ENCODE data around the gene ARHGEF39. TPM values are rescaled to one million over a fixed set of nuclear protein-coding genes. Genes with fewer than 3 reads are reported as not detected.

Gene ARHGEF39
- total and polyA plus RNA-seq, 9 of the 15 experiments (the other 6 are each of a cell fraction or from before 2014, with no cell fraction given) = 2.8 to 21.7 (median 12.9) TPM

DNA sequence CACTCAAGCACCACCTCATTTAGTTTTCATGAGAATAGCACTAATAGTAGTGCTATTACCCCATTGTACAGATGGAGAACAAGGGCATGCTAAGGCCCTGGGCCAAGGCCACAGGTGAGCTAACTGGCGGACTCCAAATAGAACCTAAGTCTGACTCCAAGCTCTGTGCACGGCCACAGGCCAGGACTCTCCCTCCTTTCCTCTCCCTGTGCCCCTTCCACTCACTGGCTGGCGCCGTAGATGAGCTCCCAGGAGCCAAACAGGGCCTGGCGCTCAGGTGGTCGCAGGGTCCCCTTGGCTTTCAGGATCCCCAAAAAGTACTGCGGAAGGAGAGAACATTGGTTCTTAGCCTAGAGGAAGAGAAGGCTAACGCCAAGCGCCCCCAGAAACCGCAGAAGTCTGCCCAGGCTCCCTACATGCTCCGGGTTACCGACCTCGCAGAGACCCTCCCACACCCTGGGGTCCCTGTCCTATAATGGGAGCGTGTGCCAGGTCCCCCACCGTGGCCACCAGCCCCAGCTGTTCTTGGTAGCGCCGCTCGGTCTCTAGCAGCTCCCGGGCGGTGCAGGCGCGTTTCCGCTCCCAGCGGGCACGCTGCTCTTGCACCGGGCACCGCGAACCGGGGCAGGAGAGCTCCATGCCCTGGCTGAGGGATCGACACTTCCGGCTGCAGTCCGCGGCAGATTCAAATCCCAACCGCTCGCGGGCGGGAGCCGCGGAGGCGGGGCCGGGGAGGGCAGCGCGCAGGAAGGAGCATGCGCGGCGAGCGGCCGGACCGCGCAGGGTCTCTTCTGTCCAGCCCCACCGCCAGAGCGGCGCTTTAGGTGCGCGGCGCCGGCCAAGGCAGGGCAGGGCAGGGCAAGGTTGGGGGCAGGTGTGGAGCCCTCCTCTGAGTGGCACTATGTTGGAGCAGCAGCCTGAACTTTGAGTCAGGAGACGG, at the start of gene ARHGEF39 (continued):
- TF ChIP-seq, protein P1, sequence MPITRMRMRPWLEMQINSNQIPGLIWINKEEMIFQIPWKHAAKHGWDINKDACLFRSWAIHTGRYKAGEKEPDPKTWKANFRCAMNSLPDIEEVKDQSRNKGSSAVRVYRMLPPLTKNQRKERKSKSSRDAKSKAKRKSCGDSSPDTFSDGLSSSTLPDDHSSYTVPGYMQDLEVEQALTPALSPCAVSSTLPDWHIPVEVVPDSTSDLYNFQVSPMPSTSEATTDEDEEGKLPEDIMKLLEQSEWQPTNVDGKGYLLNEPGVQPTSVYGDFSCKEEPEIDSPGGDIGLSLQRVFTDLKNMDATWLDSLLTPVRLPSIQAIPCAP (CRISPR knock-in tag; IDR thresholded peaks at IDR 0.05; ENCODE audit: borderline replicate concordance) = no peak
- TF ChIP-seq ZNF57 (CRISPR knock-in tag; IDR thresholded peaks at IDR 0.05) (no peak), ETV5 (CRISPR knock-in tag; IDR thresholded peaks at IDR 0.05; ENCODE audit: low read depth) (peak; percentile 80; the same call in 1 of the 2 replicates), DACH1 (IDR thresholded peaks at IDR 0.05; ENCODE audit: partially characterized antibody) (no peak), NFRKB (IDR thresholded peaks at IDR 0.05; ENCODE audit: low read depth) (no peak; the same call in 1 of the 2 replicates), CTBP1 (IDR thresholded peaks at IDR 0.05; ENCODE audit: borderline replicate concordance) (peak; percentile 51; the same call in 1 of the 2 replicates), NR2C2 (CRISPR knock-in tag; IDR thresholded peaks at IDR 0.05) (no peak), NR2C2 (tag; IDR thresholded peaks at IDR 0.05) (no peak), PPARD (CRISPR knock-in tag; IDR thresholded peaks at IDR 0.05) (no peak), NFE2 (IDR thresholded peaks at IDR 0.05; ENCODE audit: low read depth) (no peak), CCNT2 (IDR thresholded peaks at IDR 0.05; ENCODE audit: borderline replicate concordance, extremely low read depth, insufficient read length, low read depth, low read length) (peak; percentile 25), SREBF1 (IDR thresholded peaks at IDR 0.05; ENCODE audit: borderline replicate concordance, low read depth, low read length) (no peak), YBX1 (IDR thresholded peaks at IDR 0.05) (no peak), L3MBTL2 (IDR thresholded peaks at IDR 0.05) (peak; percentile 47), ZFPM2 (CRISPR knock-in tag; IDR thresholded peaks at IDR 0.05) (no peak), RBM14 (IDR thresholded peaks at IDR 0.05; ENCODE audit: borderline replicate concordance, insufficient read depth, low read depth, low read length) (no peak), ZNF695 (CRISPR knock-in tag; IDR thresholded peaks at IDR 0.05) (no peak), SIN3A (IDR thresholded peaks at IDR 0.05; ENCODE audit: borderline replicate concordance in 2 of 2, control insufficient read depth in 1 of 2, low read depth in 2 of 2, low read length in 2 of 2) (peak; percentile 56 to 65; a peak in 1 of 4 replicates)
- TF ChIP-seq, protein P2, sequence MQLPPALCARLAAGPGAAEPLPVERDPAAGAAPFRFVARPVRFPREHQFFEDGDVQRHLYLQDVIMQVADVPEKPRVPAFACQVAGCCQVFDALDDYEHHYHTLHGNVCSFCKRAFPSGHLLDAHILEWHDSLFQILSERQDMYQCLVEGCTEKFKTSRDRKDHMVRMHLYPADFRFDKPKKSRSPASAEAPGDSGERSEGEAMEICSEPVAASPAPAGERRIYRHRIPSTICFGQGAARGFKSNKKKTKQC (CRISPR knock-in tag; IDR thresholded peaks at IDR 0.05) = no peak
- TF ChIP-seq, protein P3, sequence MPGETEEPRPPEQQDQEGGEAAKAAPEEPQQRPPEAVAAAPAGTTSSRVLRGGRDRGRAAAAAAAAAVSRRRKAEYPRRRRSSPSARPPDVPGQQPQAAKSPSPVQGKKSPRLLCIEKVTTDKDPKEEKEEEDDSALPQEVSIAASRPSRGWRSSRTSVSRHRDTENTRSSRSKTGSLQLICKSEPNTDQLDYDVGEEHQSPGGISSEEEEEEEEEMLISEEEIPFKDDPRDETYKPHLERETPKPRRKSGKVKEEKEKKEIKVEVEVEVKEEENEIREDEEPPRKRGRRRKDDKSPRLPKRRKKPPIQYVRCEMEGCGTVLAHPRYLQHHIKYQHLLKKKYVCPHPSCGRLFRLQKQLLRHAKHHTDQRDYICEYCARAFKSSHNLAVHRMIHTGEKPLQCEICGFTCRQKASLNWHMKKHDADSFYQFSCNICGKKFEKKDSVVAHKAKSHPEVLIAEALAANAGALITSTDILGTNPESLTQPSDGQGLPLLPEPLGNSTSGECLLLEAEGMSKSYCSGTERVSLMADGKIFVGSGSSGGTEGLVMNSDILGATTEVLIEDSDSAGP (CRISPR knock-in tag; IDR thresholded peaks at IDR 0.05) = no peak
- TF ChIP-seq, protein P4, sequence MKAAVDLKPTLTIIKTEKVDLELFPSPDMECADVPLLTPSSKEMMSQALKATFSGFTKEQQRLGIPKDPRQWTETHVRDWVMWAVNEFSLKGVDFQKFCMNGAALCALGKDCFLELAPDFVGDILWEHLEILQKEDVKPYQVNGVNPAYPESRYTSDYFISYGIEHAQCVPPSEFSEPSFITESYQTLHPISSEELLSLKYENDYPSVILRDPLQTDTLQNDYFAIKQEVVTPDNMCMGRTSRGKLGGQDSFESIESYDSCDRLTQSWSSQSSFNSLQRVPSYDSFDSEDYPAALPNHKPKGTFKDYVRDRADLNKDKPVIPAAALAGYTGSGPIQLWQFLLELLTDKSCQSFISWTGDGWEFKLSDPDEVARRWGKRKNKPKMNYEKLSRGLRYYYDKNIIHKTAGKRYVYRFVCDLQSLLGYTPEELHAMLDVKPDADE (conservative IDR thresholded peaks at IDR 0.05; ENCODE audit: control insufficient read depth, low read depth, low read length) = no peak
- TF ChIP-seq, protein P5, sequence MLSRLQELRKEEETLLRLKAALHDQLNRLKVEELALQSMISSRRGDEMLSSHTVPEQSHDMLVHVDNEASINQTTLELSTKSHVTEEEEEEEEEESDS (CRISPR knock-in tag; IDR thresholded peaks at IDR 0.05) = no peak
